Pancreas (tissue), 10 donors: ENCODE data around the gene TEKT1. TPM values are rescaled to one million over a fixed set of nuclear protein-coding genes. Genes with fewer than 3 reads are reported as not detected.

ENCODE experiments used
- ATAC-seq, 4 donors: fragments of 200-7000 bp; cut with Tn5 transposase; one replicate each; pipeline versions ENCODE4 v1.8.0 to v1.9.1; 2020; ENCODE audit warnings: mild to moderate bottlenecking in 4 of 4, moderate library complexity in 4 of 4
- DNase-seq, 6 donors: peaks; one replicate each; pipeline ENCODE4 v3.0.0-alpha.2; 2020
- FAIRE-seq: peaks from 2 replicates; lab custom pipeline; 2012; peaks lifted over from hg19 to GRCh38; lab: Jason Lieb, UNC
- H3K27ac ChIP-seq, 4 donors: fragments of 200-600 bp; sonication (generic); 1 replicate in 3 of 4; 2 replicates in 1 of 4; pipeline versions ENCODE4 v1.5.0 to v1.8.0; 2020
- H3K27me3 ChIP-seq, 4 donors: fragments of 200-600 bp; one replicate each; pipeline ENCODE4 v1.8.0; 2021
- H3K36me3 ChIP-seq, 3 donors: fragments of 200-600 bp; sonication (generic) in 1 of 3; one replicate each; pipeline versions ENCODE4 v1.5.0 to v1.8.0; 2020 to 2021
- H3K4me1 ChIP-seq, 3 donors: fragments of 200-600 bp; one replicate each; pipeline ENCODE4 v1.8.0; 2021
- H3K4me3 ChIP-seq, 4 donors: fragments of 200-600 bp; sonication (generic) in 2 of 4; one replicate each; pipeline versions ENCODE4 v1.5.0 to v1.8.0; 2020 to 2021
- H3K9me3 ChIP-seq, 4 donors: fragments of 200-600 bp; one replicate each; pipeline ENCODE4 v1.8.0; 2021
- CTCF ChIP-seq, 4 donors: fragments of 200-600 bp; sonication (generic) in 3 of 4; IDR thresholded peaks; one replicate each; pipeline versions ENCODE4 v1.5.0 to v1.8.0; 2021; ENCODE audit warnings: antibody characterized with exemption in 4 of 4
- WGBS, 2 donors: extraction: QIAGEN DNeasy Blood & Tissue Kit; methylation state at CpG; one replicate each; pipeline ENCODE4 v1.1.7; 2013; 5-methylcytosine and 5-hydroxymethylcytosine counted together
- intact Hi-C, 3 donors: fragments of 100-400 bp; cut with DNase I; formaldehyde crosslinking; loops; one replicate each; pipeline versions ENCODE4 v1.11.1 to v1.14.2; 2022
- polyA plus RNA-seq, 2 donors: library from polyadenylated mRNA; stranded (reverse); fragments of 200-250 nt; gene quantifications; one replicate each; pipeline ENCODE4 v1.2.3, GENCODE V29; 2013
- total RNA-seq, 6 donors: library from RNA; stranded (reverse); fragmentation: NEBNext Ultra II Directional in 4 of 6; extraction: Animal tissue kit (Norgen Biotek cat#: 25700) in 4 of 6; gene quantifications; one replicate each; pipeline versions ENCODE4 v1.2.1 to v1.2.4, GENCODE V29; 2021 to 2023
- donor health status: healthy with polysubstance abuse.
- donor health status: DM: no; HTN: no; CAD: no; lungs with moderate emphysema.
- donor health status: DM: no; HTN: no; CAD: no.
- donor health status: control.
- donor health status: control.
- donor health status: Bipolar disorder and iron deficiency.
- donor health status: DM: yes; HTN: yes; CAD: no.
- donor health status: DM: no; HTN: no; CAD: no.
- donor health status: DM: no; HTN: no; CAD: no.
- donor health status: DM: yes; HTN: yes; CAD: no.

The TEKT1 gene
- total and polyA plus RNA-seq, 8 donors: 0.07 to 0.28 TPM; not detected in 6

GRCh38 chr17:6867849-6868248, 36.3 kb upstream of the TEKT1 start:
- ATAC-seq: no peak
- no peak for TF ChIP-seq CTCF (IDR thresholded peaks at IDR 0.05)
- FAIRE-seq: no peak
- no peaks in the 10 kb centered on the region for H3K27me3 ChIP-seq
- H3K4me3 ChIP-seq: no peak overlapping the region
- intact Hi-C loops: no loop called here
- H3K9me3 ChIP-seq: no peaks in the 10 kb centered on the region
- no peak overlapping the region for H3K27ac ChIP-seq
- WGBS, 2 donors: 58 to 76% methylated on average over 3 of the region's 3 CpGs
- no peak for DNase-seq
- no peaks in the 10 kb centered on the region for H3K4me1 ChIP-seq
- H3K36me3 ChIP-seq: no peaks in the 10 kb centered on the region

- intact Hi-C loops: no loop called here
- Histone ChIP-seq H3K27ac (no peak overlapping the region), H3K9me3 (no peaks in the 10 kb centered on the region), H3K4me3 (no peak overlapping the region), H3K27me3 (no peaks in the 10 kb centered on the region), H3K4me1 (no peaks in the 10 kb centered on the region), H3K36me3 (no peaks in the 10 kb centered on the region)
- no peak for ATAC-seq
- no peak for TF ChIP-seq CTCF (IDR thresholded peaks at IDR 0.05)
- no peak for DNase-seq
- FAIRE-seq: no peak
- 83 to 90% methylated on average over 4 of the region's 4 CpGs for WGBS, 2 donors
Measured at GRCh38 chr17:6862825-6863224, 31.3 kb upstream of the TEKT1 start.

GRCh38 chr17:6862122-6862521, 30.6 kb upstream of the TEKT1 start:
- Histone ChIP-seq H3K27me3 (no peaks in the 10 kb centered on the region), H3K4me1 (no peaks in the 10 kb centered on the region), H3K4me3 (no peak overlapping the region), H3K27ac (no peak overlapping the region), H3K36me3 (no peaks in the 10 kb centered on the region), H3K9me3 (no peaks in the 10 kb centered on the region)
- intact Hi-C loops: no loop called here
- no peak for FAIRE-seq
- ATAC-seq: no peak
- 84 to 90% methylated on average over 2 of the region's 2 CpGs for WGBS, 2 donors
- TF ChIP-seq CTCF (IDR thresholded peaks at IDR 0.05): no peak
- no peak for DNase-seq

- WGBS, 2 donors: 66 to 87% methylated on average over 2 of the region's 2 CpGs
- TF ChIP-seq CTCF (IDR thresholded peaks at IDR 0.05): no peak
- no peaks in the 10 kb centered on the region for H3K4me1 ChIP-seq
- H3K9me3 ChIP-seq: no peaks in the 10 kb centered on the region
- no peak overlapping the region for H3K27ac ChIP-seq
- no peaks in the 10 kb centered on the region for H3K36me3 ChIP-seq
- ATAC-seq (no peak), DNase-seq (no peak), FAIRE-seq (no peak)
- intact Hi-C loops: no loop called here
- H3K4me3 ChIP-seq: no peak overlapping the region
- no peaks in the 10 kb centered on the region for H3K27me3 ChIP-seq
Measured at GRCh38 chr17:6857904-6858303, 26.4 kb upstream of the TEKT1 start.

- intact Hi-C loops: no loop called here
Measured at GRCh38 chr17:6857336-6857735, 25.8 kb upstream of the TEKT1 start.

More at GRCh38 chr17:6857336-6857735, 25.8 kb upstream of the TEKT1 start:
- H3K4me3 ChIP-seq: no peak overlapping the region
- TF ChIP-seq CTCF (IDR thresholded peaks at IDR 0.05): no peak
- FAIRE-seq (no peak), ATAC-seq (no peak), DNase-seq (no peak)
- no peaks in the 10 kb centered on the region for H3K27me3 ChIP-seq
- 79 to 86% methylated on average over 6 of the region's 6 CpGs for WGBS, 2 donors
- H3K9me3 ChIP-seq: no peaks in the 10 kb centered on the region
- H3K27ac ChIP-seq: no peak overlapping the region
- no peaks in the 10 kb centered on the region for H3K4me1 ChIP-seq
- no peaks in the 10 kb centered on the region for H3K36me3 ChIP-seq
